Endometrial microvascular endothelial cells (primary cell): ENCODE data around the gene DCPS. TPM values are rescaled to one million over a fixed set of nuclear protein-coding genes. Genes with fewer than 3 reads are reported as not detected.
"Not testable (repeated sequence)": the region's sequence is repeated elsewhere in the genome, so short reads cannot be mapped to it uniquely, and the experiment has no call there.

ENCODE experiments used
- in situ Hi-C: cut with HindIII; loops from 2 replicates; pipeline ENCODE4 v1.10.0; 2017; ENCODE audit warnings: low sequenced_read_pairs, low pct_unique_long_range_greater_than_20kb; ENCODE audit errors: inconsistent ontology term
- total RNA-seq: library from RNA; depleted of rRNA; stranded (reverse); fragments of >200 nt; gene quantifications from one replicate; pipeline ENCODE4 v1.2.3, GENCODE V29; 2015; ENCODE audit errors: inconsistent ontology term

The DCPS gene
- total RNA-seq, 1 donor from 2014 or later, result 29.1 TPM

DNA sequence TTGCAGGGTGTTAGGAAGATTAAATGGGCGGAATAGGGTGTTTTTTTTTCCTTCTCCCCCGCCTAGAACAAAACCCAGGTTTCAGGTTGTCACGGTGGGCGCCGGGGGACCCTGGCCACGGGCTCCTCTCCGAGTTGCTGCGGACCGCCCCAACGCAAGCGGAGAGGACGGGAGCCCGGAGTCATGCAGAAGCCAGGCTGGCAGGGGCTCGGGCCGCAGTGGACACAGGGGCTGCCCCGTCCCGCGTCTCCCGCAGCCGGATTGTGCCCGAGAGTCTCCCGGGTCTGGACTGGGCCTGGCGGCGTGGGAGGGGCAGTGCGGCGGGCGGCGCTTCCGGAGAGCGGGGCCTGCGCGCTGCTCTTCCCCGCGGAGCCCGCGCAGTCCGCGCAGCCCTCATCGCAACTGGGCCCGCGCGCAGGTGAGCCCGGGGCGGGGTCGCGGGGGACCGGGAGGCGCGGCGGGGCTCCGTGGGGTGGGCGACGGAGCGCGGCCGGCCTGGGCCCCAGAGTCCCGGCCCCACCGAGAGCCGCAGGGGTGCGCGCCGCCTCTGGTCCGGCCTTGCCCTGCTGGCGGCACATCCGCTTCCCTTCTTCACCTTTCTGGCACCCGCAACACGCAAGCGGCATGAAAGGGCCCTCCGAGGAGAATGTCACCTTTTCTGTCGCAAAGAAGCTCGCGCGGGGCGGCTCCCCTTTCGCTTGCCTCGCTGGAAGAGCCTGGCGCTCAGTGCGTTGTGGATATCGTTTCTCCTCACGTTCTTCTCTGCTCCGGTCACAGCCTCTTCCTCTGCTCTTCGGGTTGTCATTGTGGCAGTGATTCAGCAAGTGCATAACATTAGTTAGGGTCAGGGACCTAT, 20.9 kb upstream of the DCPS start, which contains the start of gene TIRAP:
TIRAP (plus strand) TSS at position 358 of the 856 bp plus-strand sequence. CDS start 7,802 bp downstream, outside the sequence.
- in situ Hi-C loops, result no loop called here

DNA sequence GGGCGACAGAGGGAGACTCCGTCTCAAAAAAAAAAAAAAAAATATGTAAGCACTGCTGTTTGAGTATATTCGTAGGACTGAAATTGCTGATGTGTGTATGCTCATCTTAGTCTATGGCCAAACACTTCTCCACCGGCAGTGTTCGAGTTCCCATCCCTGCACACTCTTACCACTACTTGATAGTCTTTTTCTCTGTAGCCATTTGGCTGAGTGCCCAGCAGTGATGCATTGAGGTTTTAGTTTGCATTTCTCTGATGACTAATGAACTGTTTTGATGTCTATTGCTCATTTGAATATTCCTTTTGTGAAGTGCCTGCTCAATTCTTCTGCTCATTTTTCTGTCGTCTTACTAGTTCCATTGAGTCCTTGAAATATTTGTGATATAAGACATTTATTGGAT, 19.0 kb upstream of the DCPS start:
- in situ Hi-C loops, result no loop called here

DNA sequence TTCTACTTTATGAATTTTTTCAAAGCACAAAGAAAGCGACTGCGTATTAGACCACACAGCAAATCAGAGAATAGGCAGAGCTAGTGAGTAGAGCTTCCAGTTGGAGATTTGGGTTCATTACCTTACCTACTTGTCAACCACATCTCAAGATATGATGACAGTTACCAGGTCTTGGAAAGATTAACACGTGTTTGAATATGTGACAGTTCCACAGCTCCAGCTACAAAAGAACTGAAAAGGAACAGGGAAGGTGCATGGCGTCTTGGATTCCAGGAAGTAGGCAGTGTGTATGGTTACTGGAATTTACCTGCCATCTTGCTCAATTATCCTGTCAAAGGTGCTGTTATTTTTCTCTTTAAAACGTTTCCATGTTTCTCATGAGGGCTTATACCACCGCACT, 15.6 kb upstream of the DCPS start:
- in situ Hi-C loops, result no loop called here

DNA sequence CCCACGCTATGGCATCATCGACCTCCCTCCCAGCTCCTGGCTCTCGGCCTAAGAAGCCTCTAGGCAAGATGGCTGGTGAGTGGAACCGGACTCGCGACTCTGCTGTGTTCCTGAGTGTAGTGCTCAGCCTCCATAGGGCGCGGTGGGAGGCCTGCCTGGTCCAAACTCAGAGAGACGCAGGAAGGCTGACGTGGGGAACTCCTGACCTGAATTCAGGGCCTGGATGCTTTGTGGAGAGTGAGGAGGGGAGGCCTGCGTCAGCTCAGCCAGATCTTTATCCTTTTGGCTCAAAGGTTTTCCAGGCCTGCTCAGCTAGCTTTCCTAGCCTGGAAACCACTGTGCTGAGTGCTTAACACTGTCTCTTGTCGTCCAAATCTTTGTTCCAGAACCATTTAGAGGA, 13.0 kb upstream of the DCPS start:
- in situ Hi-C loops, result no loop called here

DNA sequence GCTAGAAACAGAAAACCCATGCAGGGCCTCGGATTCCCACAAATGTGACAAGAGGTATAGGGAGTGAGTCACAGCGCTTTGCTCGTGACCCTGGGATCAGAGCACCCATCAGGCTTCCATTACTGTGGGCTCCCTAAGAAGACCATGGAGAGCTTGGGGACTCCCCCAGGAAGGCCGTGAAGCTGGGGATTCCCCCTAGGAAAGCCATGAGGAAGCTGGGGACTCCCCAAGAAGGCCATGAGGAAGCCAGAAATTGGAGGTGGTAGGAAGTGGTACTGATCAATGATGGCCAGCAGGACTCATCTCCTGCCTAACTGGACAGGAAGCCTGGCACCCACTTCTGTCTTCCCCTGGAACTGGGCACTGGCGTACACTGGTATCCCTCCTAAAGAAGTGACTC, 10.1 kb upstream of the DCPS start:
- in situ Hi-C loops, result no loop called here

DNA sequence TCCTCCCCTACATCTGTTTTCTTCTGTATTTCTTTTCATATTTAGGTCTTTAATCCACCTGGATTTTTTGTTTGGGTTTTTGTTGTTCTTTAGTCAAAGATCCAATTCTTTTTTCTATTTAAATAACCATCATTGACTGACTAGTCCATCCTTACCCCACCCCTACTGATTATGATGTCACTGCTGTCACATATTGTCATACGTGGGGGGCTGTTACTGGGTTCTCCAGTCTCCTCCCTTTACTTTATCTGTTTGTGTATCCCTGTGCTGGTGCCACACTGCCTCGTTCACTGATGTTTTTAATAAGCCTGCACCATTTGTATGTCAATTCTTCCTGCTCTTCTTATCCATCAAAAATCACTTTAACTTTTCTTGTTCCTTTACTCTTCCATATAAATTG, 6.9 kb upstream of the DCPS start:
- in situ Hi-C loops, result no loop called here

DNA sequence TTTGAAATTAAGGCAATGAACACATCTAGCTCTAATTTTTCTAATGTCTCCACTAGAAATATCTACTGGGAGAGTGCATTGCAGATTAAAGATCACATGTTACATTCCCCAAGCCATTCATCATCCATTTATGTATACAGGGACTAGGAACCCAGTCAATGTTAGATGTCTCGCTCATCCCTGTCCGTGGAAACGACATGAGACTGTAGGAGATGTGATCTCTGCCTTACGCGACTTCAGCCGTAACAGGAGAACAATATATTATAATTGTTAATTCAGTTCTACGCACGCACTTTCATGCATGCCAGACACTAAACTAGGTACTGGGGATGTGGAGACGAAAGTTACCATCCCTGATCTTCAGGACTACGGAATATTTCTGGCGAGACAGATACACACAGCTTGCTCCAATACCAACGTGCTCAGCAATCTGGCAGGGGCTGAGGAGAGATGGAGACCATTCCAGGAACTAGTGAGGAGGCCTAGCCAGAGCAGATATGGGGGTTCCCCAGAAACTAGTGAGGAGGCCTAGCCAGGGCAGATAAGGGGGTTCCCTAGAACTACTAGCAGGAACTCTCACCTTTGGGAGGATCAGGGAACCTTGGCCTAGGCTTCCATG, 706 bp downstream of the DCPS start:
- in situ Hi-C loops, result no loop called here

DNA sequence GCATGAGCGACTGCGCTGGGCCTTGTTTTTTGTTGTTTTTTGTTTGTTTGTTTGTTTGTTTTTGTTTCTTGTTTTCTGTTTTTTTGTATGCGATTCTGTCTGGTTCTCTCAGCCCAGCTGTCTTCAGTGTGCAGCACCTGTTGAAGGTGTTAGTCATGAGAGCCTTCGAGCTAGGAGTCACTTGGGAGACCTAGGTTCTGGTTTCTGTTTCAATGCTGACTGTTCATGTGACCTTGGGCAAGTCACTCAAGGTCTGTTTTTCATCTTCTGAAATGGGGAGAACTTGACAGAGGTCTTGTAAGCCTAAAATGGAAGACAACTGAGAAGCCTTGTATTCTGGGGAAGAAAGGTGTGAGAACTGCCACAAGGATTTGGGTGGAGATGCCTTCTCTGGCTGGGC, 1.8 kb downstream of the DCPS start:
- in situ Hi-C loops, result no loop called here

DNA sequence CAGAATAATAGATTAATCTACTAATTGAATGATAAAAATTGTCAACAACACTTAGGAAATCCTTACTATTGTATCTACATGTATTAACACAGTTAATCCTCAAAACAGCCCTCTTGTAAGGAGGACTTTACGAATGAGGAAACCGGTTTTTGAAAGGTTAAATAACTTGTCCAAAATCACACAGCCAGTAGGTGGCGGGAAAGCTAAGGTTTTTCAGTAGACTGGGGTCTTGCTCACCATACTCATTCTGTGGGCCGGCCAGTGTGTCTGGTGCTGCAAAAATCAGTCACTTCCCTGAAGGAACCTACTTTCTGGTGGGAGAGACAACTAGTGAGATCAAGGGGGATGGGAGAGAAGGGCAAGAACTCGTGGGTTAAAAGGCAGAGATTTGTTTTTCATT, 3.8 kb downstream of the DCPS start:
- in situ Hi-C loops, result no loop called here

DNA sequence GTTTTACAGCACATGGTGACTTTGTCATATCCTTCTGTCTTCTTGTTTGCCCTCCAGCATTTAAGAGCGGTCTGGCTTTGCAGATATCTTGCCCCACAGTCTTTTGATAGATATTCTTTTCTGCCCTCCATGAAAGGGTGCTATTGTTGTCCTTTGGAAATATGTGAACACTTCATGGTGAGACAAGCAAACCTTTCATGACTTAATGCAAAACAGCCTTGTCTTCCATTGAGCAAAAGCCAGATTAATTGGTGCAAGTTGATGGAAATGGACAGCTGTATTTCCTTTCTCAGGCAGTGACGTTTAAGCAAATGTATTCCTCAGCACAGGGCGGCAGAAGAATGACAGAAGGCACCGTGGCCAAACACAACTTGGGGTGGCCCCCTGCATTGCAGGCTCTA, 4.4 kb downstream of the DCPS start:
- in situ Hi-C loops, result no loop called here

DNA sequence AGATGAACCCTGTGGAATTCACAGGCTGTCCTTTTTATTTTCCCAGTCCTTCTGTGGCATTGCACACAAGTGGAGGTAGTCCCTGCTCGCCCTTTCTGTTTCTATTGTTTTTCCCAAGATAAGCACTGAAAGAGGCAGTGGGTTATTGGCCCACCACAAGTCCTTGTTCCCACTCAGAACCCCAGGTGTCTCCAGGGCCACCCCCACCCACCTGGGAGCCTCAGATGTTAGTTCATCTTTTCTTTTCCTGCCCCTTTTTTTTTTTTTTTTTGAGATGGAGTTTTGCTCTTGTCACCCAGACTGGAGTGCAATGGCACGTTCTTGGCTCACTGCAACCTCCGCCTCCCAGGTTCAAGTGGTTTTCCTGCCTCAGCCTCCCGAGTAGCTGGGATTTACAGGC, 4.9 kb downstream of the DCPS start:
- in situ Hi-C loops, result not testable (repeated sequence)

DNA sequence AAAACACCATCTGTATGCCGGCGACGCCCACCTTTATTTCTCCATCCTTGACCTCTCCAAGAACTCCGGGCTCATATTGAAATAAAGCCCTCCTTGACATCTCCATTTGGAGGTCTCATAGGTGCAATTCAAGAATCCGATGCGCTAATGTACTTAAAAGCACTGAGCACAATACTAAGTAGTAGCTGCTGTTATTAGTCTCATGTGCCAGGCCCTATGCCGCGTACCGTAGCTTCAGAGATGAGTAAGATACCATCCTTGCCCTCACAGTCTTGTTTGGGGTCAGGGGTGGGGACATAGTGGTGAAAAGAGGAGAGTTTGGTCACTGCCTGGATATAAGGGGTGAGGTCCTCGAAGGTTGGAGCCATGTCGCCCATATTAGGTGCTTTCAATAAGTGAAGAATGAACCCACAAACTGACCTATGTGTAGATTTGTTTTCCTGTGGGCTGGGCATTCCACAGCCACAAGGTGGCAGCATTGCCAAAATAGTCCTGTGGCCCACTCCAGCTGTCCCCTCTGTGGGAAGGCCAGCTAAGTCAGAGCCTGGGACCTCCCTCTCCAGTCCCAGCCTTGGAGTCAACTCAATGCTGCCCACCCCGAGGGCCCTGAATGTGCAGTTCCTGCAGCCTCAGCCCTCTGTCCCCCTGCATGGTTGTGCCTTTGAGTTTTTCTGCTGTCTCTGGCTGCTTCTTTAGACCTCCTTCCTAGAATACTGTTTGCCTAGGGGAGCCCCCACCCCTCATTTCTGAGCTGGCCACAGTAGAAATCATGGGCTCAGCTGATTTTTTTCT, 6.5 kb downstream of the DCPS start:
- in situ Hi-C loops, result no loop called here

DNA sequence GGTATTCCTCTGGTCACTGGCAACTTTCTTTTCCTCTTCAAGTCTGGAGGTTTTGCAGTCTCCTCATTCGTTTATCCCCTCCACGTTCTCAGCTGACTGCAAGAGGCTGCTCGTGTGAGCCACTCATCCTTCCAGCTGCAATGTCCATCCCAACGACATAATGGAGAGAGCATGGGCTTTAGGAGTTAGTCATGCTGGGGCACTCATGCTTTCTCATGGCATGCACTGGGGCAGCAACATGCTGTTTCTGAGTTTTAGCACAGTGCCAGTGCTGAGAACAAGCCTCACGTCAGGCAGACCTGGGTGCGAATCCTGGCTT, 7.1 kb downstream of the DCPS start:
- in situ Hi-C loops, result no loop called here

DNA sequence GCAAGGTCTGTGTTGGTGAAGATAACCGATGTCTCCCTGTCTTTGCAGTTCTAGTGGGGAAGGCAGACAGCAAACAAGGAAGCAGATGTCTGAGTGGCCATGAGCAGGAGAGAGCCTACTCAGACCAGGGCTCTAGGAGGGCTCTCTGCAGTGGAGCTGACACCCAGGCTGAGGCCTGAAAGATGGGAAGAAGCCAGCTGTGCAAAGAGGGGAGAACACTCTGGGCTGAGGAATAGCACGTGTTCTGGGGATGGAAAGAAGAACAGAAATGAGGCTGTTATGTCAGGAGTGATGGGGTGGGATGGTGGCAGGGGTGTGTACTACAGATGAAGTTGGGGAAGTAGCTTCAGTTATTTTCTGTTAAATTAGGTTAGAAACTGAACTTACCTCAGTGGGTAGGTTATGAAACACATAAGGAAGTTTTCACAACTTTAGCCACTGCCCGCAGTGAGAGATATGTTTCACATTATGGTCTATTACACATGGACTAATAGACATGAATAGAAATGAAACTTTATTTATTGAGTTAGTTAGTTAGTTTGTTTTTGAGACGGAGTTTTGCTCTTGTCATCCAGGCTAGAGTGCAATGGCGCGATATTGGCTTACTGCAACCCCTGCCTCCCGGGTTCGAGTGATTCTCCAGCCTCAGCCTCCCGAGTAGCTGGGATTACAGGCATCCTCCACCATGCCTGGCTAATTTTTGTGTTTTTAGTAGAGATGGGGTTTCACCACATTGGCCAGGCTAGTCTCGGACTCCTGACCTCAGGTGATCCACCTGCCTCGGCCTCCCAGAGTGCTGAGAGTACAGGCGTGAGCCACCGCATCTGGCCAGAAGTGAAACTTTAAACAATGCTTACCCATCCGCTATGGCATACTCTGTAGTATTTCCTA, 7.8 kb downstream of the DCPS start:
- in situ Hi-C loops, result no loop called here

DNA sequence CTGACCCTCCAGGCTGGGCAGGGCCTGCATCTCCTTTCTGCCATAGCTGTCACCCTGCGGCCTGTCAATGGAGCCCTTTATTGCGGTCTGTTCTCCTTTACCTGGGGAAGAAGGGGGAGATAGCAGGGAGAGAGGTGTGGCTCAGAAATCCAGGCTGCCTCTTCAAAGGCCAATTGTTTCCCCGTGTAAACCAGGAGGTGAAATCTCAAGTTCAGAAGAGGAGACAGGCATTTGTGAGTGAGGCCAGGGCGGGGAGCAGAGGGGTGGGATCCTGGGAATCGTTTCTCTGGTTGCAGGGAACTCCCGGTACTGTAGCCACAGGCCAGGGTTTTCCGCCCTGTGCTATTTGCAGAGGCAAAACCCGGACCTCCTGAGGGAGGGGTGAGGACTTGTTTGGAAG, 9.1 kb downstream of the DCPS start:
- in situ Hi-C loops, result no loop called here

DNA sequence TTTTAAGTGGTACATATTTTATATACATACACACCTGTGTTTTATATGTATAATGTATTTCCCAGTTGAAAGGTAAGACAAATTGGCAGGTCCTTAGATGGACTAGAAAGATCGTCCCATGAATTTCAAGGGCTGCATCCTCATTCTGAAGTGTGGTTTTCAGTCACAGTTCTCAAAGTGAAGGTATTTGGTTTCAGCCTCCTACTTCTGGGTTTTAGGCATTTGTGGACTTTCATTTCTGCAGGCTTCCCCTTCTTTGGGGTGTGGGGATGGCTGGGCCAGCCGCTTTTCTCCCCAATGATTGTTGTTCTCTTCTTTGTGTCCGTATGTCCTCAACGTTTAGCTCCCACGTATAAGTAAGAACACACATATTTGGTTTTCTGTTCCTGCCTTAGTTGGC, 10.0 kb downstream of the DCPS start:
- in situ Hi-C loops, result no loop called here

DNA sequence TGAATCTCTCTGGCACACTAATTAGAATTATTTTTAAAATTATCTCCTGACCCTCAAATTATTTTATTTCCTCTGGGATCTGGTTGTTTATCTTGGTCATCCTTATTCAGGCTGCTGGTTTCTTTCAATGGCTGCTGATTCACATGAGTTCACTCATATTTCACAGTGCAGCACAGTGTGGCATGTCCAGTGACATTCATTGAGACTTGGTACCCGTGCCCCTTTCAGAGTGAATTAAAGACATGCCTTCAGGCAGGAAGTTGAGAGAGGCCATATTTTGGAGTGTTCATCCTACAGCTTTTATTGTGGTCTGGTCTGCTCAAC, 13.5 kb downstream of the DCPS start:
- in situ Hi-C loops, result no loop called here

DNA sequence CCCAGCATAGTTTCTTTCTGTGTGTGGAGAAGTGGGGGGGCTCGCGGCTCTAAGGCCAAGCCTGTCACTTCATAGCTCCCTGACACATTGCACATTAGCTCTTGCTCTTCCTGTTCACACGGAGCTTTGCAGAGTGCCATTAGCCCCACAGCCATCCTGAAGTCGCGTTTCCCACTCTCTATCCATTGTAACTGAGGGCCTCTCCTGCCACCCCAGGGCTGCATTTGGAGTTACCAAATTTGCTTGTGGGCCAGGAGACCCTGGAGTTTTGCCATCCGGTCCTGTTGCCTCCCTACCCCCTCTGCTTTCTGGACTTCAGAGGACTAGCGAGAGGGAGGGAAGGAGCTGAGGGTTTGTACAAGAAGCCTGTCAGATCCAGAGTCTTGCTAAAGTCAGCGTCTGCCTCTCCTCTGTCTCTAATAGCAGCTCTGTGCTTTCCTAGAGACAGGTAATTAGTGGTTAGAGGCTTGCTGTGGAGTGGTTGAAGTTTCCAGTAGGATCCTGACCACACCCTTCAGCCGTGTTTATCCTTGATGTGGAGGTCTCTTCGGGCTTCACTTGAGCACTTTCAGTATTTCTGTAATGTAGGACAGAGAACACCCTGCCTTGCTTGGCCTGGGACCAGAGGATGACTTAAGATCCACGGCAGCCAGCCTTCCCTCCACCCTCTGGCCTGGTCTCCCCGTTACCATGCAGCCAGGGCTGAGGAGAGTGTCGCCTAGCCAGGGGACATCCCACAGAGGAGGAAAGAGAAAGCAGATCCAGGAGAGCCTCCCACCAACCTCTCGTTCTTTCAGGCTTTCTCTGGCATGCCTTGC, 14.1 kb downstream of the DCPS start:
- in situ Hi-C loops, result no loop called here
